A549 (cell line): ENCODE data around the gene BNIP3. TPM values are rescaled to one million over a fixed set of nuclear protein-coding genes. Genes with fewer than 3 reads are reported as not detected.
A peak's percentile ranks its signal among the peaks of the same experiment; 100 is the strongest.

ENCODE experiments used
- ATAC-seq, 2 experiments: fragments of 200-7000 bp in 1 of 2; fragments of >200 bp in 1 of 2; cut with Nextera tagmentation in 1 of 2; cut with Tn5 transposase in 1 of 2; 3 replicates each; pipeline versions ENCODE4 v1.8.0 to v1.9.1; 2018 to 2020; ENCODE audit warnings: mild to moderate bottlenecking in 1 of 2, moderate library complexity in 1 of 2
- CTCF ChIA-PET: fragments of 300-600 bp; sonication (Branson Sonifier 250); formaldehyde crosslinking; extraction: SDS; loops from one replicate; lab custom pipeline; 2021; ENCODE audit warnings: antibody characterized with exemption, inconsistent platforms; lab: Yijun Ruan, JAX
- POLR2A ChIA-PET: fragments of 350-600 bp; formaldehyde crosslinking; extraction: SDS; loops from one replicate; lab custom pipeline; 2021; ENCODE audit warnings: antibody characterized with exemption, inconsistent platforms; lab: Yijun Ruan, JAX
- DNase-seq, 2 experiments: peaks; one replicate each; pipeline versions ENCODE4 v3.0.0 to v3.0.0-alpha.2; 2011 to 2016; ENCODE audit warnings: low read depth in 1 of 2, low spot score in 1 of 2
- FAIRE-seq: peaks from 2 replicates; lab custom pipeline; 2011; peaks lifted over from hg19 to GRCh38; lab: Jason Lieb, UNC
- H3K27ac ChIP-seq, 2 experiments: fragments of >200 bp; sonication (Bioruptor Twin); formaldehyde crosslinking; 3 replicates each; pipeline ENCODE4 v1.5.1; 2016 to 2017
- H3K4me1 ChIP-seq: fragments of >200 bp; sonication (Bioruptor Twin); formaldehyde crosslinking; 3 replicates; pipeline ENCODE4 v1.6.1; 2016
- H3K4me2 ChIP-seq: fragments of >200 bp; sonication (Bioruptor Twin); formaldehyde crosslinking; 3 replicates; pipeline ENCODE4 v1.6.1; 2016
- H3K4me3 ChIP-seq: fragments of >200 bp; sonication (Bioruptor Twin); formaldehyde crosslinking; 3 replicates; pipeline ENCODE4 v1.5.1; 2016
- H3K9me3 ChIP-seq: fragments of >200 bp; sonication (Bioruptor Twin); formaldehyde crosslinking; 3 replicates; pipeline ENCODE4 v1.6.1; 2016
- ATOH8 ChIP-seq: fragments of 250-450 bp; sonication (Bioruptor Pico); IDR thresholded peaks from 2 replicates; pipeline ENCODE4 v1.5.0; 2020; ENCODE audit warnings: low read depth, mild to moderate bottlenecking, moderate library complexity
- BCL3 ChIP-seq: fragments of >200 bp; sonication (Bioruptor Twin); formaldehyde crosslinking; IDR thresholded peaks from 3 replicates; pipeline ENCODE4 v1.6.1; 2016
- CEBPB ChIP-seq, 2 experiments: fragments of >200 bp in 1 of 2; sonication (Bioruptor Twin) in 1 of 2; formaldehyde crosslinking in 1 of 2; IDR thresholded peaks; 2 replicates each; pipeline ENCODE4 v1.6.1; 2012 to 2016
- CHD2 ChIP-seq: fragments of 150-350 bp; IDR thresholded peaks from 2 replicates; pipeline ENCODE4 v1.6.1; 2014; ENCODE audit warnings: low read length; ENCODE audit not compliant: partially characterized antibody
- EHF ChIP-seq: fragments of 250-450 bp; sonication (Bioruptor Pico); IDR thresholded peaks from 2 replicates; pipeline ENCODE4 v1.5.0; 2020; ENCODE audit warnings: mild to moderate bottlenecking
- ELK1 ChIP-seq: fragments of 150-350 bp; IDR thresholded peaks from 2 replicates; pipeline ENCODE4 v1.6.1; 2014; ENCODE audit warnings: low read depth, mild to moderate bottlenecking, low read length
- EP300 ChIP-seq, 2 experiments: fragments of >200 bp; sonication (Bioruptor Twin); formaldehyde crosslinking; IDR thresholded peaks; 2 replicates in 1 of 2; 3 replicates in 1 of 2; pipeline ENCODE4 v1.6.1; 2016 to 2017
- FOSL2 ChIP-seq, 2 experiments: fragments of 450-650 bp in 1 of 2; fragments of >200 bp in 1 of 2; sonication (Bioruptor Twin) in 1 of 2; formaldehyde crosslinking; IDR thresholded peaks; 2 replicates each; pipeline versions ENCODE4 v1.5.0 to v1.6.1; 2016 to 2020; ENCODE audit warnings: mild to moderate bottlenecking in 1 of 2, moderate library complexity in 1 of 2
- FOXS1 ChIP-seq: fragments of 250-450 bp; sonication (Bioruptor Pico); IDR thresholded peaks from 2 replicates; pipeline ENCODE4 v1.5.0; 2020; ENCODE audit warnings: mild to moderate bottlenecking, moderate library complexity
- GATA3 ChIP-seq: IDR thresholded peaks from 2 replicates; pipeline ENCODE4 v1.6.1; 2012; ENCODE audit warnings: borderline replicate concordance
- HES2 ChIP-seq: fragments of >200 bp; sonication (Bioruptor Twin); formaldehyde crosslinking; IDR thresholded peaks from 2 replicates; pipeline ENCODE4 v1.6.1; 2016
- HOXA7 ChIP-seq: fragments of 250-450 bp; sonication (Bioruptor Pico); IDR thresholded peaks from 2 replicates; pipeline ENCODE4 v1.5.0; 2020; ENCODE audit warnings: mild to moderate bottlenecking, moderate library complexity
- HOXB13 ChIP-seq: fragments of 250-450 bp; sonication (Bioruptor Pico); IDR thresholded peaks from 2 replicates; pipeline ENCODE4 v1.5.0; 2020; ENCODE audit warnings: low read depth, mild to moderate bottlenecking, moderate library complexity
- HOXB5 ChIP-seq: fragments of 250-450 bp; sonication (Bioruptor Pico); IDR thresholded peaks from 2 replicates; pipeline ENCODE4 v1.5.0; 2020; ENCODE audit warnings: mild to moderate bottlenecking, moderate library complexity
- JUNB ChIP-seq: fragments of >200 bp; sonication (Bioruptor Twin); formaldehyde crosslinking; IDR thresholded peaks from 2 replicates; pipeline ENCODE4 v1.6.1; 2016
- KDM5A ChIP-seq: fragments of 200-600 bp; sonication (generic); IDR thresholded peaks from 2 replicates; pipeline ENCODE4 v1.6.1; 2016; ENCODE audit warnings: antibody characterized with exemption, mild to moderate bottlenecking
- POLR2A ChIP-seq: IDR thresholded peaks from 2 replicates; pipeline ENCODE4 v1.6.1; 2012; ENCODE audit warnings: mild to moderate bottlenecking, low read length
- RCOR1 ChIP-seq: fragments of 150-350 bp; IDR thresholded peaks from 2 replicates; pipeline ENCODE4 v1.6.1; 2014; ENCODE audit warnings: antibody characterized with exemption, low read length, low read depth
- RFX5 ChIP-seq: fragments of 450-650 bp; IDR thresholded peaks from 2 replicates; pipeline ENCODE4 v1.7.1; 2014; ENCODE audit warnings: antibody characterized with exemption, mild to moderate bottlenecking, moderate library complexity
- SREBF2 ChIP-seq: fragments of 450-650 bp; IDR thresholded peaks from 2 replicates; pipeline ENCODE4 v1.6.1; 2014; ENCODE audit warnings: mild to moderate bottlenecking, moderate library complexity
- ZC3H11A ChIP-seq: fragments of 450-650 bp; IDR thresholded peaks from 2 replicates; pipeline ENCODE4 v1.6.1; 2014; ENCODE audit warnings: antibody characterized with exemption, mild to moderate bottlenecking
- ZFP36 ChIP-seq: fragments of 450-650 bp; IDR thresholded peaks from 2 replicates; pipeline ENCODE4 v1.6.1; 2014; ENCODE audit warnings: borderline replicate concordance; ENCODE audit not compliant: partially characterized antibody
- ZSCAN20 ChIP-seq: fragments of 250-450 bp; sonication (Bioruptor Pico); IDR thresholded peaks from 2 replicates; pipeline ENCODE4 v1.8.0; 2022; ENCODE audit warnings: mild to moderate bottlenecking, moderate library complexity
- WGBS: methylation state at CpG from one replicate; pipeline ENCODE4 v1.1.6; 2017; ENCODE audit errors: missing lambda C conversion rate; 5-methylcytosine and 5-hydroxymethylcytosine counted together
- polyA plus RNA-seq, 4 experiments: library from polyadenylated mRNA; depleted of rRNA in 3 of 4; stranded (reverse); fragments of >200 nt; fragmentation: RNase III in 1 of 4; extraction: RNeasy Plus Mini Kit Qiagen cat#74134 plus additional on column Dnase treatment in 1 of 4; gene quantifications; 2 replicates in 3 of 4; 3 replicates in 1 of 4; pipeline ENCODE4 v1.2.3, GENCODE V29; 2011 to 2017

Gene BNIP3
- polyA plus RNA-seq, 2 of the 4 experiments (the other 2 are of a cell fraction) = 46.9 to 51.2 TPM

GRCh38 chr10:131980761-131981428 lies 828 bp downstream of the BNIP3 start:
- DNase-seq (no peak), ATAC-seq (no peak), FAIRE-seq (no peak)
- H3K4me3 ChIP-seq = peak overlapping the region; percentile 72
- WGBS = 40% methylated on average over 30 of the region's 31 CpGs
- H3K9me3 ChIP-seq = no peaks in the 10 kb centered on the region
- peak overlapping the region; percentile 86 to 96 for H3K27ac ChIP-seq
- POLR2A ChIA-PET = interaction anchor here (0.6 kb wide), 1 partner anchor 80 kb away, joined by 4 read pairs; the partner anchor contains the start of gene PPP2R2D
- TF ChIP-seq ZC3H11A (no peak), RCOR1 (0 out of 2 replicates have a peak, but pooled peaks have one; percentile 22)
- H3K4me1 ChIP-seq = peaks cover 28% of the 10 kb centered on the region
- peak overlapping the region; percentile 96 for H3K4me2 ChIP-seq
- CTCF ChIA-PET = interaction anchor here (0.7 to 3.5 kb wide), 8 partner anchors 13 to 164 kb away, joined by 3 to 22 read pairs (median 4); no protein-coding TSS in a partner anchor

GRCh38 chr10:131980321-131980720 lies 1.4 kb downstream of the BNIP3 start:
- DNase-seq = no peak
- Histone ChIP-seq H3K4me3 (peak overlapping the region; percentile 72; the same call in 2 of the 3 replicates), H3K4me2 (peak overlapping the region; percentile 96), H3K4me1 (peaks cover 28% of the 10 kb centered on the region), H3K9me3 (no peaks in the 10 kb centered on the region), H3K27ac (peak overlapping the region in 1 of 2 experiments; percentile 32; a peak in 1 of 6 replicates)
- no peak for TF ChIP-seq GATA3
- no peak for TF ChIP-seq POLR2A
- TF ChIP-seq KDM5A = no peak
- no peak for TF ChIP-seq ZFP36
- TF ChIP-seq FOXS1 (CRISPR knock-in tag) = no peak
- TF ChIP-seq JUNB = no peak
- no peak for TF ChIP-seq BCL3
- no peak for TF ChIP-seq CEBPB (IDR thresholded peaks at IDR 0.05)
- no peak for TF ChIP-seq ATOH8 (CRISPR knock-in tag)
- no peak for TF ChIP-seq RFX5
- TF ChIP-seq EP300 (IDR thresholded peaks at IDR 0.05) = no peak
- TF ChIP-seq ZSCAN20 (CRISPR knock-in tag) = no peak
- no peak for TF ChIP-seq HES2
- TF ChIP-seq CHD2 = no peak
- no peak for TF ChIP-seq SREBF2
- no peak for TF ChIP-seq EHF
- no peak for TF ChIP-seq FOSL2 (IDR thresholded peaks at IDR 0.05)
- no peak for TF ChIP-seq FOSL2 (CRISPR knock-in tag; IDR thresholded peaks at IDR 0.05)
- 84% methylated on average over 8 of the region's 8 CpGs for WGBS
- ChIA-PET CTCF (interaction anchor here (0.8 to 3.5 kb wide), 6 partner anchors 13 to 95 kb away, joined by 3 to 22 read pairs (median 4); no protein-coding TSS in a partner anchor), POLR2A (no interaction called here)
- FAIRE-seq = no peak
- no peak for ATAC-seq

GRCh38 chr10:131979821-131980270 lies 1.9 kb downstream of the BNIP3 start:
- no peak for TF ChIP-seq HOXB5 (CRISPR knock-in tag)
- no peak for TF ChIP-seq HOXA7 (CRISPR knock-in tag)
- no peak for TF ChIP-seq BCL3
- TF ChIP-seq ZFP36 = no peak
- TF ChIP-seq EHF = no peak
- TF ChIP-seq HOXB13 = no peak
- no peak for TF ChIP-seq ELK1
- TF ChIP-seq KDM5A = no peak
- TF ChIP-seq, all 56 proteins: peak for 0
- no peak for DNase-seq
- peak overlapping the region; percentile 96 for H3K4me2 ChIP-seq
- peaks cover 28% of the 10 kb centered on the region for H3K4me1 ChIP-seq
- no peak overlapping the region; the same call in 2 of the 3 replicates for H3K4me3 ChIP-seq
- no peak for ATAC-seq
- no peak for FAIRE-seq
- ChIA-PET POLR2A (no interaction called here), CTCF (interaction anchor here (0.8 to 3.5 kb wide), 4 partner anchors 14 to 94 kb away, joined by 3 to 22 read pairs (median 4); no protein-coding TSS in a partner anchor)
- peak overlapping the region in 1 of 2 experiments; percentile 32; a peak in 2 of 6 replicates for H3K27ac ChIP-seq
- WGBS = 90% methylated on average over 30 of the region's 30 CpGs
- no peaks in the 10 kb centered on the region for H3K9me3 ChIP-seq
